SK-N-MC (cell line): ENCODE measurements around the gene ANKRD33.

Experiments
- EZH2 ChIP-seq: fragments of 200-600 bp; sonication (generic); IDR thresholded peaks from one replicate; pipeline ENCODE4 v1.6.1; 2017; ENCODE audit warnings: antibody characterized with exemption
- FOXP2 ChIP-seq: optimal IDR thresholded peaks from 2 replicates; pipeline ENCODE3; 2011; ENCODE audit warnings: mild to moderate bottlenecking, moderate library complexity; ENCODE audit not compliant: insufficient read depth; ENCODE audit errors: extremely low read length, control extremely low read depth
- POLR2AphosphoS5 ChIP-seq: IDR thresholded peaks from 2 replicates; pipeline ENCODE4 v1.6.1; 2012; ENCODE audit warnings: mild to moderate bottlenecking, low read depth, low read length, borderline replicate concordance

- TF ChIP-seq POLR2AphosphoS5 = no peak
- no peak for TF ChIP-seq EZH2
- TF ChIP-seq FOXP2 = no peak
These were observed 5.9 kb downstream of the ANKRD33 start for GRCh38 chr12:51893786-51894185.
